ENCODE measurements around the gene IL21R. TPM values are rescaled to one million over a fixed set of nuclear protein-coding genes. Genes with fewer than 3 reads are reported as not detected.
"Not testable (repeated sequence)": the region's sequence is repeated elsewhere in the genome, so short reads cannot be mapped to it uniquely, and the experiment has no call there.

IL21R gene
- polyA plus RNA-seq, 4 donors = 0.14 to 0.34 (median 0.28) TPM

DNA sequence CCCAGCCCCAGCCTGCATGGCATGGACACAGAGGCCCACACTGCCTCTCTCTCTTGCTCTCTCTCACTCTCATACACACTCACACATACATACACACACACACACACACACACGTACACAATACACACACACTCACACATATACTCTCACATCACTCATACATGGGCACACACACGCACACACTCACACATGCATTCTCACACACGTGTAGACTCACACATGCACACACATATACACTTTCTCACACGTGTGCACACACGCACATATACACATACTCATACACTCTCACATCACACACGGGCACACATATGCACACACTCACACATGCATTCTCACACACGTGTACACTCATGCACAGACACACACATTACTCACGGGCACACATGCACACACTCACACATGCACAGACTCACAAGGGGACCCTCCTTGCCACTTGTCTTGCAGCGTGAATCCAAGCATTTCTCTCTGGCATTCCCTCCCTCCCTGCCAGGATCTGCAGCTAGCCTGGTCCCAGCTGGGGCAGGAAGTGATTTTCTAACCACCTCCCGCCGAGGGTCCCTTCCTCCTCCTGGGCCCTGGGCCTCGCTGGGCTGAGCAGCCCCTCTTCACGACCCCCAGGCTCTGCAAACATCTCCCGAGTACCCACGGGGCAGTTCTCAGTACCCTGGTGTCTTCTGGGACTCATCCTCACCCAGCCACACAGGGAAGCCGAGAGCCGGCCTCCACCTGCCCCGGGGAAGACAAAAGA, 37.5 kb downstream of the IL21R start:
- DNase-seq (ENCODE audit: low read depth in 4 of 4, low spot score in 3 of 4) = no peak

DNA sequence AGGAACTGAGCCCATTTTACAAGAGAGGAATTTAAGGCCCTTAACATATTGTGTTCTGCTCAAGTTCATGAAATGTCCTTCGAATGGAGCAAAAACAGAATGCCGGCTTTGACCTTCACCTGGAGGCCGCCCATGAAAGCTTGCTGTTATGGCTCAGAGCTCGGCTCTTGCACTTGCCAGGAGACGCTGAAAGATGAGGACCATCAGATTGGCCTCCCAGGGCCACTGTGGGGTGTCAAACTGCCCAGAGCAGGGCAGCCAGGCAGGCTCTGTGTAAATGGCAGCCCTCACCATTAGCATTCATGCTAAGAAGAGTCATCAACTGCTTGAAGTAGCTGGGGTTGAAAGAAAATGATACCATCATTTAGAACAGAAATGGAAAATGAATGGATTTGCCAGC, 39.3 kb downstream of the IL21R start:
- no peak for DNase-seq (ENCODE audit: low read depth in 4 of 4, low spot score in 3 of 4)

DNA sequence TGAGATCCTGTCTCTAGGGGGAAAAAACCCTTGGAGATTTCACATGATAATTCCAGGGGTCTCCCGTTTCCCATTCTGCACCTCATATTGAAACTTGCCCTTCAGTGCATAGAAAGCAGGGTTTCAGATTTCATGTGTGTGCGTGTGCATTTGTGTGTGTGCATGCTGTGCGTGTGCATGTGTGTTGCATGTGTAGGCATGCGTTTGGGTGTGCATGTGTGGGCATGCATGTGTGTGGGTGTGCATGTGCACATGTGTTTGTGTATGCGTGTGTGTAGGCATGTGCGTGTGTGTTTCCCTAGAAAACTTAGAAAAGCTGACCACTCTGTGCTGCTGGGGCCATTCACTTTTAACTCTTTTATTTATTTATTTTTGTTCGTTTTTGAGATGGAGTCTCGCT, 40.0 kb downstream of the IL21R start:
- no peak for DNase-seq (ENCODE audit: low read depth in 4 of 4, low spot score in 3 of 4)

DNA sequence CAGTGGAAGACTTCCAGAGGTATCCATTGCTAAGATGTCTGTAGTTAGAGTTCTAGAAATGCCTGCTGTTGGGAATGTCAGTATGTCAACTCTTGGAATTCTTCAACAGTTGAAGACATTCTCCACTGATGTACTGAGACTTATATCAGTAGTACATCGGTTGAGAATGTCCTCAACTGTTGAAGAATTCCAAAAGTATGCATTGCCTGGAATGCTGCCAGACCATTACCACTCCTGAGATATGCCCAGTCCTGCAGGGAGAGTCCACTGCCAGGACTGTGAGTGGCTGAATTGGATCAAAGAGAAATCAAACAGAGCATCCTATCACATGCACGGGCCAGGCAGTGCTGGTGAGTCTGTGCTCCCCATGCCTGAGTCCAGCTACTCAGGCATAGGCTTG, 42.0 kb downstream of the IL21R start:
- DNase-seq (ENCODE audit: low read depth in 4 of 4, low spot score in 3 of 4) = no peak

DNA sequence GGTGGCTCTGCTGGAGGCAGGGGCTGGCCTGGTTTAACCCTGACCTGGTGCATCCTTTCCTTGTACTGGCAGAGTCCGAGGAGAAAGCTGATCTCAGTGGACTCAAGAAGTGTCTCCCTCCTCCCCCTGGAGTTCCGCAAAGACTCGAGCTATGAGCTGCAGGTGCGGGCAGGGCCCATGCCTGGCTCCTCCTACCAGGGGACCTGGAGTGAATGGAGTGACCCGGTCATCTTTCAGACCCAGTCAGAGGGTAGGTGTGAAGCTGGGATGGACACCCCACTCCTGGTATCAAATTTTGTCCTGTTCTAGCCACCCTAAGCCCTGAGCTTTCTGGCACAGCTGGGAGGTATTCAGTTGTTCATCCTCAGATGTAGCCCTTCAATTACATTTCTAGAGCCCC, 42.5 kb downstream of the IL21R start:
- no peak for DNase-seq (ENCODE audit: low read depth in 4 of 4, low spot score in 3 of 4)

DNA sequence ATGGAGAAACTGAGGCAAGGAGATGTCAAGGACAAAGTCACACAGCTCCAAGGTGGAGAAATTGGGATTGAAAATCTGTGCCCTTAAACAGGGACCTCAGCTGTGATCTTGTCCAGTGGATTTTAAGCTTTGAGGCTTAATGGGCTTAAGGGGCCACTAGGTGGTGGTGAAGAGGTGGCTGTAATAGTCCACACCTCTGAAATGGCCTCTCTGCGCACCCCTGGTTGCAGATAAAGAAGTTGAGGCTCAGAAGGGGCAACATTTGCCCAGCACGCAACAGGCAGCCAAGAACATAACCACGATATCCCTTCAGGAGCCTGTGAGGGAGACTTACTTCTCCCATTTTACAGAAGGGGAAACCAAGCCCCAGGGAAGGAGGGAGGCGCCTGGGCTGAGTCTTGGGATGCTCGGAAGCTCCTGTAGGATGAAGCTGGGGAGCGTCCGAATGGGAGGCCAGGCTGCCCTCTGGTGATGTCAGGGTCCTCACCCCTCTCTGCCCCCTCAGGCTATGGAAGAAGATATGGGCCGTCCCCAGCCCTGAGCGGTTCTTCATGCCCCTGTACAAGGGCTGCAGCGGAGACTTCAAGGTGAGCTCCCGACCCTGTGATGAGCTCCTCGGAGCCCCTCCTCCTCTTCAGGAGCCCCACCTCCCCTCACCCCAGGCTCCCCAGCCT, 43.7 kb downstream of the IL21R start:
- no peak for DNase-seq (ENCODE audit: low read depth in 4 of 4, low spot score in 3 of 4)

DNA sequence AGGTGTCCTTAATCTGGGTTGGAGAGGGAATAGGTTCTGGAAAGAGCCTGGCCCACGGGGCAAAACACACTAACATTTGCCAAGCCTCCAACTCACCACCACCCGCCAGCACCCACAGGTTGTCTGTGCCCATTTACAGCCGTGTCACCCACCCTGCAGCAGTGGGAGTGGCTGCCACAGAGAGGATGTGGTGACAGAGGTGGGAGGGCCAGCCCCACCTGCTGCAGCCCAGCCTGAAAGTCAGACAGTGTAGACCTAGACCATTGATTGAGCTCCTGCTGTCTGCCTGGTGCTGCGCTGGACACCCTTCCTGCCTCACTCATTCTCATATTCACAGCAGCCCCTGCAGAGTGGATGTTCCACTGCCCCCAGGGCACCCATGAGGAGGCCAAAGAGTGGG, 44.7 kb downstream of the IL21R start:
- DNase-seq (ENCODE audit: low read depth in 4 of 4, low spot score in 3 of 4) = no peak

DNA sequence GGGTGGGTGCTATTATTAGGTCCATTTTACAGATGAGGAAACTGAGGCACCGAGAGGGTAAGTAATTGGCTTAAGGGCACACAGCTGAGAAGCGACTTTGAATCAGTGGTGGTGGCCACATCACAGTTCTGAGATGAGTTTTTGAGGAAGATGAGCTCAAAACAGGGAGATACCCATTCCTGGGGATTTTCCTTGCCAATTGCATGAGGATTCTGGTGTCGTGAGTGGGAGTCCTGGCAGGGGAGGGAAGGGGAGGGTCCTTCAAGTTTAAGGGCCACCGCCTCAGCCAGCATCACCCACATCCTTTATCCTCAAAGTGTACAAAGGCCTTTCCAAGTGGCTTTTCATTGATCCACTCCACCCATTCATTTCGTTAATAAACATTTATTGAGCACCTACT, 45.3 kb downstream of the IL21R start:
- no peak for DNase-seq (ENCODE audit: low read depth in 4 of 4, low spot score in 3 of 4)

DNA sequence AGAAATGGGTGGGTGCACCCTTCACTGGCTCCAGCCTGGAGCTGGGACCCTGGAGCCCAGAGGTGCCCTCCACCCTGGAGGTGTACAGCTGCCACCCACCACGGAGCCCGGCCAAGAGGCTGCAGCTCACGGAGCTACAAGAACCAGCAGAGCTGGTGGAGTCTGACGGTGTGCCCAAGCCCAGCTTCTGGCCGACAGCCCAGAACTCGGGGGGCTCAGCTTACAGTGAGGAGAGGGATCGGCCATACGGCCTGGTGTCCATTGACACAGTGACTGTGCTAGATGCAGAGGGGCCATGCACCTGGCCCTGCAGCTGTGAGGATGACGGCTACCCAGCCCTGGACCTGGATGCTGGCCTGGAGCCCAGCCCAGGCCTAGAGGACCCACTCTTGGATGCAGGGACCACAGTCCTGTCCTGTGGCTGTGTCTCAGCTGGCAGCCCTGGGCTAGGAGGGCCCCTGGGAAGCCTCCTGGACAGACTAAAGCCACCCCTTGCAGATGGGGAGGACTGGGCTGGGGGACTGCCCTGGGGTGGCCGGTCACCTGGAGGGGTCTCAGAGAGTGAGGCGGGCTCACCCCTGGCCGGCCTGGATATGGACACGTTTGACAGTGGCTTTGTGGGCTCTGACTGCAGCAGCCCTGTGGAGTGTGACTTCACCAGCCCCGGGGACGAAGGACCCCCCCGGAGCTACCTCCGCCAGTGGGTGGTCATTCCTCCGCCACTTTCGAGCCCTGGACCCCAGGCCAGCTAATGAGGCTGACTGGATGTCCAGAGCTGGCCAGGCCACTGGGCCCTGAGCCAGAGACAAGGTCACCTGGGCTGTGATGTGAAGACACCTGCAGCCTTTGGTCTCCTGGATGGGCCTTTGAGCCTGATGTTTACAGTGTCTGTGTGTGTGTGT, 46.8 kb downstream of the IL21R start:
- DNase-seq (ENCODE audit: low read depth in 4 of 4, low spot score in 3 of 4) = no peak

DNA sequence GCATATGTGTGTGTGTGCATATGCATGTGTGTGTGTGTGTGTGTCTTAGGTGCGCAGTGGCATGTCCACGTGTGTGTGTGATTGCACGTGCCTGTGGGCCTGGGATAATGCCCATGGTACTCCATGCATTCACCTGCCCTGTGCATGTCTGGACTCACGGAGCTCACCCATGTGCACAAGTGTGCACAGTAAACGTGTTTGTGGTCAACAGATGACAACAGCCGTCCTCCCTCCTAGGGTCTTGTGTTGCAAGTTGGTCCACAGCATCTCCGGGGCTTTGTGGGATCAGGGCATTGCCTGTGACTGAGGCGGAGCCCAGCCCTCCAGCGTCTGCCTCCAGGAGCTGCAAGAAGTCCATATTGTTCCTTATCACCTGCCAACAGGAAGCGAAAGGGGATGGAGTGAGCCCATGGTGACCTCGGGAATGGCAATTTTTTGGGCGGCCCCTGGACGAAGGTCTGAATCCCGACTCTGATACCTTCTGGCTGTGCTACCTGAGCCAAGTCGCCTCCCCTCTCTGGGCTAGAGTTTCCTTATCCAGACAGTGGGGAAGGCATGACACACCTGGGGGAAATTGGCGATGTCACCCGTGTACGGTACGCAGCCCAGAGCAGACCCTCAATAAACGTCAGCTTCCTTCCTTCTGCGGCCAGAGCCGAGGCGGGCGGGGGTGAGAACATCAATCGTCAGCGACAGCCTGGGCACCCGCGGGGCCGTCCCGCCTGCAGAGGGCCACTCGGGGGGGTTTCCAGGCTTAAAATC, 47.6 kb downstream of the IL21R start:
- no peak for DNase-seq (ENCODE audit: low read depth in 4 of 4, low spot score in 3 of 4)

DNA sequence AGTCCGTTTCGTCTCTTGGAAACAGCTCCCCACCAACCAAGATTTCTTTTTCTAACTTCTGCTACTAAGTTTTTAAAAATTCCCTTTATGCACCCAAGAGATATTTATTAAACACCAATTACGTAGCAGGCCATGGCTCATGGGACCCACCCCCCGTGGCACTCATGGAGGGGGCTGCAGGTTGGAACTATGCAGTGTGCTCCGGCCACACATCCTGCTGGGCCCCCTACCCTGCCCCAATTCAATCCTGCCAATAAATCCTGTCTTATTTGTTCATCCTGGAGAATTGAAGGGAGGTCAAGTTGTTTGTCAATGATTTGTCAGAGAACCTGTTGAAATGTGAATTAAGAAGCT, 48.2 kb downstream of the IL21R start:
- no peak for DNase-seq (ENCODE audit: low read depth in 4 of 4, low spot score in 3 of 4)

DNA sequence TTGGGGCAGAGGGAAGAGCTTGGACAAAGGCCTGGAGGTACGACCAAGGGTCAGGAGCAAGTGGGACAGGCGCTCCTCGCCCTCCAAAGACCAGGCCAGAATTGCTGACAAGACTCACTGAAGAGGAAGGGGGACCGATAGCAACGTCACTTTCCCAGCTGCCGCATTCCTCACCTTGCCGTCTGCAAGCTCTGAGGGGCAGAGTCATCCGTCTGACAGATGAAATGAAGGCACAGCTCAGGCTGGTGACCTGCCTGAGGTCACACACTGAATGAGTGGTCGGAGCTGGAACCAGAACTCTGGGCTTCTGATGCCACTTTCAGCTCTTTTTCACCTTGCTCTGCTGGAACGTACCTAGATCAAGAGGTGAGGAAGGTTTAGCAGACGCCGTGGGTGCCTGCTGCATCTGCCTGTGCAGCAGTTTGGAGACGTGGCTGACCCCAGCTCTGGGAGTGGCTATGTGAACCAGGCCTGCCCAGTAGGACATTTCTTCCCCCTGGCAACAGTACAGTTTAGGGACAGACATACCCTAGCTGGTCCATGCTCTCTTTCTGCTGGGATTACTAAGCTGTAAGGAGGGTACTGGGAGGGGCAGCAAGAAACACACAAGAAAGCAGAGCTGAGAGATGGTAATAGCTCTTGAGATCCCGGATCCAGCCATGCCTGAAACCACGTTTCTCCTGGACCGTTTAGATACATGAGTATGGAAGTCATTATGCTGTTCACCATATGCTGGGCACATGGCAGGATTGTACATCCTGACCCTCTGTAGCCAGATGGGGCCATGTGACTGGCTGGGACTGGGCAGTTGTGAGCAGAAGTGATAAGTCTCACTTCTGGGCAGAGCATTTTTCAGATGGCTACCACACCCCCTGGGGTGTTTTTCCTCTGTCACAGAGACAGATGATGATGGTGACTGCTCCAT, 50.9 kb downstream of the IL21R start:
- DNase-seq (ENCODE audit: low read depth in 4 of 4, low spot score in 3 of 4) = no peak

DNA sequence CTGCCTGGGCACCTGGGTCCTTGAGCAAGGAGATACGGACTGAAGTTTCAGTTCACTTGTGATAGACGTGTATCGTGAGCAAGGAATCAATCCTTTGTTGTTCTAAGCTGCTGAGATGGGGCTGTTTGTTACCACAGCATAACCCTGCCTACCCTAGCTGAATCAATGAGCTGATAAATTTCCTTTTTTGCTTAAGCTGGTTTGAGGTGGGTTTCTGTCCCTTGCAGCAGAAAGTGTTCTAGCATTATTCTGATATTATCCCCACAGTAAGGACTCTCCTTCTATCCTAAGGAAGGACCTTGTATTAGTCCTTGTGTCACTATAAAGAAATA, 51.5 kb downstream of the IL21R start:
- no peak for DNase-seq (ENCODE audit: low read depth in 4 of 4, low spot score in 3 of 4)

DNA sequence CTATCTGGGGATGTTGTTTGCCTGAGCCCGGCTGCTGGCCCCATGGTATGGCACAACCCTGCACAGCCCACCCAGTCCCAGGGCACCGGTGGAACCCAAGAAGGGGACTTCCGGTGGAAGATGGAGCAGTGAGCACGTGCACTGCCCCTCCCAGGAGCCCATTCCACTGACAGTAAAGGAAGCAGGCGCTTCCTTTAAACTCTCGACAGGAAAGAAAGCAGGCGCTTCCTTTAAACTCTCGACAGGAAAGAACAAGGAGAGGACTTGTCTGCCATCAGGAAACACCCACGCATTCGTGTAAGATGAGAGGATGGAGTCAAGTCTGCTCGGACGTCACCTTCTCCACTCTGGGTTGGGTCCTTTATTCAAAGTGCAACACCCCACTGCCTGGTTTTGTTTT, 53.7 kb downstream of the IL21R start:
- no peak for DNase-seq (ENCODE audit: low read depth in 4 of 4, low spot score in 3 of 4)

DNA sequence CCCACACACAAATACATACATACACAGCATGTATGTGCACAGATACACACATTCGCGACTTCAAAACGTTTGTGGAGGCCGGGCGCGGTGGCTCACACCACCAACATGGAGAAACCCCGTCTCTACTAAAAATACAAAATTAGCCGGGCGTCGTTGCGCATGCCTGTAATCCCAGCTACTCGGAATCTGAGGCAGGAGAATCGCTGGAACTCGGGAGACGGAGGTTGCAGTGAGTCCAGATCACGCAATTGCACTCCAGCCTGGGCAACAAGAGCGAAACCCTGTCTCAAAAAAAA, 55.6 kb downstream of the IL21R start:
- DNase-seq (ENCODE audit: low read depth in 4 of 4, low spot score in 3 of 4) = not testable (repeated sequence)

DNA sequence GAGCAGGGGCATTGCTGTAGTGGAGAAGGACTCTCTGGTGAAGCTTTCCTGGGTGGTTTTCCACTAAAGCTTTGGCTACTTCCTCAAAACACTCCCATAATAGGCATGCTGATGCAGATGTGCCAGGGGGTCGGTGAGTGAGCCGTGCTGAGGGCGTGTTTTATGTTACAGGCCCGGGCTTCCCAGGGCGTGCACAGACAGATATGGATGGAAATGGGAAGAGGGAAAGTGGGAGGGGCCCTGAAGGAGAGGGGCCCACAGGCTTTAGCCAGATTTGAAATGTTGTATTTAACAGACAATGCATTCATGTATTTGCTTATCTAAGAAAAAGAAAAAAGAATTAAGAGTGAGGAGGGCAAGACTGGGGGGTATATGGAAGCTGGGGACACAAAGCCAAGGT, 56.3 kb downstream of the IL21R start:
- no peak for DNase-seq (ENCODE audit: low read depth in 4 of 4, low spot score in 3 of 4)

DNA sequence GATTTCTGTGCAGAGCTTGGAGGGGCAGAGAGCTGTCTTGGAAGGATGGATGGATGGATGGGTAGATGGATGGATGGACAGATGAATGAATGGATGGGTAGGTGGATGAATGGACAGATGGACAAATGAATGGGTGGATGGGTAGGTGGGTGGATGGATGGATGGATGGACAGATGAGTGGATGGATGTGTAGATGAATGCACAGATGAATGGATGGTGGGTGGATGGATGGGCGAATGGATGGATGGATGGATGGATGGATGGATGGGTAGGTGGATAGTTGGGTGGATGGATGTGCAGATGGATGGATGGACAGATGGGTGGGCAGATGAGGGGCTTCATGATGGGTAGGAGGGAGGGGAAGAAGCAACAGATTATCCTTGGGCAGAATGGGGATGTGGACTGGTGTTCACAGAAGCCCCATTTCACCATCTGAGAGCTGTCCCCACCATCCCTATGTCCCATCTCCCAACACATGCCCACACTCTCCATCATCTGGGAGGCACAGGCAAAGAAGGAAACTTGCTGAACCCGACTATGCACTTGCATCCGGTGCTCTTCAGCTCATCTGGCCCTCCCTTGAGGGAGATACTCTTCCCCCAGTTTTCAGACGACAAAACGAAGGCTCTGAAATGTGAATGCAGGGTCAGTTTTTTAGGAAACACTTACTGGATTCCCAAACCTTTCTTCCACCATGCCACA, 57.2 kb downstream of the IL21R start:
- no peak for DNase-seq (ENCODE audit: low read depth in 4 of 4, low spot score in 3 of 4)

DNA sequence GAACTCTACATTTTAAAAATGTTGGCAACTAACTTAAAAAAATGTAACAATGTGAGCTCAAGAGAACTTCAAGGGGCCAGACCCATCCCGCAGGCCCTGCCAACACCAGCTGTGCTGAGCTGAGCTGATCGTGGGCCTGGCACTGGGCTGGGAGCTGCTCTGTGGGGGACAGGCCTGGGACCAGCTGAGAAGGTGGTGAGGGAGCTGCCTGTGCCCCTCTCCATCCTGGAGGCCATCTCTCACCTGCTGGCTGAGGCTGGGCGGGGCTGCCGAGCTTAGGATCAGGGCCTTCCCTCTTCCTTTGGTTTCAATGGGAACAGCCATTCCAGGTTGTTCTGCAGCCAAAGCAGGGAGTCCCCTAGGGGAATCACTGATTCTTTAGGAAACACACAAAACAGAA, 58.2 kb downstream of the IL21R start:
- DNase-seq (ENCODE audit: low read depth in 4 of 4, low spot score in 3 of 4) = no peak

DNA sequence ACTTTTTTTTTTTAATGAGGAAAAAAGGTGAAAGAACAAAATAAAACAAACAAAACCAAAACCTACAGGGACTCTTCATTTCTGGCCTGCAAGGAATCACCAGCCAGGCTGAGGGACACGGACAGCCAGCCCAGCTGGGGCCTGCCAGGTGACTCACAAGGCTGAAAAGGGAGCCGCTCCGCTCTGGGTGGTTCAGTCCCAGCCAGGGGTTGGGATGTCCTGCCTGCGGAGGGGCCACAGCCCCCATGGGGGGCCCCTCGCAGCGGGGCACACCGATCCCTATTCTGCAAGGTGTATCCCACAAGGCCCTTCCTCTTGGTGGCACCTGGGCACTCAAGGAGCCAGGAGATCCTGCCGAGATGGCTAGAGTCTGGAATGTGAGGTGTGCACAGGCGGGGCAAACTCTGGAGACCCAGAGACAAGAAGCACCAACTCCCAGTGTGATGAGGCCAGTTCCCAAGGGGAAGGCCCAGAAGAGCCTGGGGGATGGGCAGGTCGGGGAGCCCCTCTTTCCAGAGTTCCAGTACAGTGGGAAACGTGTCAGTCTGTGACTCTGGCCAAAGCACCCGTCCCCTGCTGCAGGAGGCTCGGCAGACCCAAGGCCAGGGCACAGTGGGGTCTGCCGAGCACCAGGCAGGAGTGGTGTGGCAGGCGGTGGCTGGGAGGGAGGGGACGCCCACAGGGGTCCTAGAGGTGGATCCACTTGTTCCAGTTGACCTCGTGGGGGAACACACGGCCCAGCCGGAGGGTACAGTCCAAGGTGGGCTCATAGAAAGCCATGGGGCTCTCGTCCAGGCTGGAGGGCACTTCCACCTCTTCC, 58.9 kb downstream of the IL21R start:
- no peak for DNase-seq (ENCODE audit: low read depth in 4 of 4, low spot score in 3 of 4)
